RWPE2 (cell line): Measurements from ENCODE around the gene GPS2.
A peak's percentile ranks its signal among the peaks of the same experiment; 100 is the strongest.

Experiments
- ATAC-seq: fragments of 200-7000 bp; cut with Tn5 transposase; 3 replicates; pipeline ENCODE4 v1.9.1; 2021; ENCODE audit warnings: low read depth
- DNase-seq: peaks from one replicate; pipeline ENCODE4 v3.0.0-alpha.2; 2020; ENCODE audit warnings: low spot score
- H3K27ac ChIP-seq: fragments of 450-650 bp; 2 replicates; pipeline ENCODE4 v1.5.1; 2017; ENCODE audit warnings: mild to moderate bottlenecking; ENCODE audit not compliant: poor library complexity, severe bottlenecking
- H3K27me3 ChIP-seq: fragments of 250-450 bp; sonication (Bioruptor Pico); 2 replicates; pipeline ENCODE4 v1.5.1; 2021; ENCODE audit warnings: mild to moderate bottlenecking, moderate library complexity; ENCODE audit not compliant: insufficient read depth, poor library complexity, severe bottlenecking
- H3K36me3 ChIP-seq: fragments of 250-450 bp; sonication (Bioruptor Pico); 2 replicates; pipeline ENCODE4 v1.5.1; 2020; ENCODE audit warnings: low read depth, mild to moderate bottlenecking, moderate library complexity
- H3K4me1 ChIP-seq: fragments of 250-450 bp; sonication (Bioruptor Pico); 2 replicates; pipeline ENCODE4 v1.5.1; 2021; ENCODE audit warnings: mild to moderate bottlenecking, moderate library complexity; ENCODE audit not compliant: insufficient read depth, poor library complexity, severe bottlenecking
- H3K4me3 ChIP-seq: fragments of 250-450 bp; sonication (Bioruptor Pico); 2 replicates; pipeline ENCODE4 v1.5.1; 2021; ENCODE audit warnings: mild to moderate bottlenecking, moderate library complexity; ENCODE audit not compliant: severe bottlenecking
- H3K9me3 ChIP-seq: fragments of 250-450 bp; sonication (Bioruptor Pico); 2 replicates; pipeline ENCODE4 v1.5.1; 2021; ENCODE audit warnings: mild to moderate bottlenecking, moderate library complexity; ENCODE audit not compliant: severe bottlenecking
- CTCF ChIP-seq: fragments of 450-650 bp; IDR thresholded peaks from one replicate; pipeline ENCODE4 v1.5.1; 2017; ENCODE audit warnings: mild to moderate bottlenecking, moderate library complexity; ENCODE audit not compliant: poor library complexity, severe bottlenecking

The GPS2 gene

GRCh38 chr17:7329374-7329996 is 14.3 kb upstream of the GPS2 start:
- Histone ChIP-seq H3K4me1 (no peaks in the 10 kb centered on the region), H3K27ac (peak overlapping the region; percentile 60), H3K27me3 (no peaks in the 10 kb centered on the region), H3K9me3 (no peaks in the 10 kb centered on the region), H3K4me3 (peak overlapping the region; percentile 56), H3K36me3 (peaks cover 12% of the 10 kb centered on the region)
- TF ChIP-seq CTCF: no peak
- ATAC-seq (peak; percentile 75), DNase-seq (peak; percentile 98)

GRCh38 chr17:7328840-7329373 is 13.7 kb upstream of the GPS2 start, which contains the start of gene NEURL4:
Gene NEURL4 (minus strand): TSS chr17:7329335. CDS start chr17:7329312, 23 bp downstream.
- ATAC-seq: peak; percentile 31

GRCh38 chr17:7328009-7328408 is 12.8 kb upstream of the GPS2 start:
- Histone ChIP-seq H3K4me1 (no peaks in the 10 kb centered on the region), H3K36me3 (peaks cover 26% of the 10 kb centered on the region), H3K27me3 (no peaks in the 10 kb centered on the region), H3K27ac (no peak overlapping the region), H3K4me3 (peak overlapping the region; percentile 56), H3K9me3 (no peaks in the 10 kb centered on the region)
- ATAC-seq: no peak
- no peak for TF ChIP-seq CTCF
- no peak for DNase-seq

More at GRCh38 chr17:7328840-7329373, 13.7 kb upstream of the GPS2 start, which contains the start of gene NEURL4:
- peak within 1 kb of the TSS; percentile 56 for H3K4me3 ChIP-seq
- H3K4me1 ChIP-seq: no peaks in the 10 kb centered on the region
- no peak for DNase-seq
- no peaks in the 10 kb centered on the region for H3K9me3 ChIP-seq
- H3K36me3 ChIP-seq: peaks cover 18% of the 10 kb centered on the region
- no peaks in the 10 kb centered on the region for H3K27me3 ChIP-seq
- no peak for TF ChIP-seq CTCF
- peak within 1 kb of the TSS; percentile 60 for H3K27ac ChIP-seq

DNA sequence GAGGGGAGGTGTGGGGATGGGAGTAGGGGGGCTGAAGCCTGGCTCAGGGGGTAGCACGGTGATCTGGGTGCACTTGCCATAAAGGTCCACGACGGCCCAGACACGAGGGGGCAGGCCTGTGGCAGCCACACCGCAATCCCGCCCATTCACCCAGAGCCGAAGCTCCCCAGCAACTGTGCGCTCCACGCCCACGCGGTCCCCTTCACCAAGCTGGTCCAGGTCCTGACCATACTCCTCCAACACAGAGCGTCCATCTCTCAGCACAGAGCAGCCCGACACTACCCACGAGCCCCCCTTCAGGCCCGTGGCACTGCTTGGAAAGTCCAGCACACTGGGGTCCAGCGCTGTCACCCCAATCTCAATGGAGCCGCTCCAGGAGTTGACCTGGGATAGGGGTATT is 12.3 kb upstream of the GPS2 start:
- Histone ChIP-seq H3K9me3 (no peaks in the 10 kb centered on the region), H3K4me1 (no peaks in the 10 kb centered on the region), H3K27ac (no peak overlapping the region), H3K4me3 (no peak overlapping the region), H3K36me3 (peaks cover 32% of the 10 kb centered on the region), H3K27me3 (no peaks in the 10 kb centered on the region)
- ATAC-seq (no peak), DNase-seq (no peak)
- no peak for TF ChIP-seq CTCF

DNA sequence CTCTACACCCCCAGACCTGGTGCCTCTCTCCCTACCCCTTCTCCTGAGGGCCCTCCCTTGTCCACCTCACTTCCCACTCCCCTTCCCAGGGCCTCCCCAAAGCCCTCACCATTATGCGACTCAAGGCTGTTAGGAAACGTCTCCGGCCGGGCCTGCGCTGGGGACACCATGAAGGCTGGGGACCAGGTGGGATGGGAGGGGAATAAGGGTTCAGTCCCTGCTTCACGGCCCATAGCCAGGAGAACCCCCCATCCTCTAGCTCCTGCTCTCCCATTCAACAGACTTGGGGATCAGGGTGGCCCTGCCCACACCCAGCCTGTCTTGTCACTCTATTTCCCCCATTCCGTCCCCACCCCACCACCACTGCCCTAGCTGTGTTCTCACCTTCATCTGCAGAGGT is 11.9 kb upstream of the GPS2 start:
- no peaks in the 10 kb centered on the region for H3K9me3 ChIP-seq
- DNase-seq (no peak), ATAC-seq (no peak)
- H3K4me3 ChIP-seq: no peak overlapping the region
- no peaks in the 10 kb centered on the region for H3K4me1 ChIP-seq
- no peak overlapping the region for H3K27ac ChIP-seq
- TF ChIP-seq CTCF: no peak
- H3K36me3 ChIP-seq: peaks cover 36% of the 10 kb centered on the region
- H3K27me3 ChIP-seq: no peaks in the 10 kb centered on the region
